GM19467 (cell line): ENCODE results near the gene UBA5.

ENCODE experiments used
- ATAC-seq: cut with Tn5 transposase; IDR thresholded peaks from one replicate; pipeline ENCODE4 v1.9.1; 2021; ENCODE audit warnings: mild to moderate bottlenecking, moderate library complexity; ENCODE audit not compliant: unreplicated experiment

UBA5 gene

DNA sequence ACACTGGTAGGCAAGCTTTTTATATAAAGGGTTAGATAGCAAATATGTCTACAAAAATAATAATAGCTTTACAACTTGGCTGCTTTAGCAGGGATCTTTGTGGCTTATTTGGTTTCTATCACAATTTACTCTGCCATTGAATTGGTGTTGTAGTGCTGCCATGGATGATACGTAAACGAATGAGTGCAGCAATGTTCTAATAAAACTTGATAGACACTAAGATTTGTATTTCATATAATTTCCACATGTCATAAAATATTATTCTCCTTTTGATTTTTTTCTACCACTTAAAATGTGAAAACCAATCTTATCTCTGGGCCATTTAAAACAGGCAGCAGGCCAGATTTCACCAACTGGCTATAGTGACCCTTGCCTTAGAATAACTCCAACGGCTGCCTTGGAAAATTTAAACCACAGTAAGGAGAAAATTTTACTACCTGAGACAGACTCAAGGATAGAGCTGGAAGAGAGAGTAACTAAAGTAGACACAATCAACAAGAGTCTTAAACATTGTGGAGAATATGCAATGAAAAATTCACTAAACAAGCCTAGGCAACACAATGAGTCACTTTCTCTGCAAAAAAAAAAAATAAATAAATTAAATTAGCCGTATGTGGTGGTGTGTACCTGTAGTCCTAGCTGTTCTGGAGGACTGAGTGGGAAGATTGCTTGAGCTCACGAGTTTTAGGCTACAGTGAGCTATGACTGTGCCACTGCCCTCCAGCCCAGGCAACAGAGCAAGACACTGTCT, 54.0 kb downstream of the UBA5 start:
- ATAC-seq: no peak

DNA sequence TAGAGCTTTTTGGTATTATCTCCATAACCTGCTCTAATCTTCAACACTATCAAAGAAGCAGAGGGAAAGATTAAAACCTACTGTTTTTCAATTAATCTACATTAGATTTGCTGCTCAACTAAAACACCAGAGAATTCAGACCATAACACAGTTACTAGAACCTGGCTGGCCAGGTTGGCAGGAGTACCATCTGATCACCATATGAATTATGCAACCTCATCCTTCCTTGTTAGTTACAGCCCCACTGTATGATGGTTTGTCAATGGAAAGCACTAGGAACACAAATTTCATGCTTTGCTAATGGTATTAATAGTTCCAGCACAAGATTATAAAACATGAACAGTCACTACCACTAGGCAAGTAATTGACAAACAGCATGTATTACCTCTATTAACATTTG, 56.2 kb downstream of the UBA5 start:
- no peak for ATAC-seq

DNA sequence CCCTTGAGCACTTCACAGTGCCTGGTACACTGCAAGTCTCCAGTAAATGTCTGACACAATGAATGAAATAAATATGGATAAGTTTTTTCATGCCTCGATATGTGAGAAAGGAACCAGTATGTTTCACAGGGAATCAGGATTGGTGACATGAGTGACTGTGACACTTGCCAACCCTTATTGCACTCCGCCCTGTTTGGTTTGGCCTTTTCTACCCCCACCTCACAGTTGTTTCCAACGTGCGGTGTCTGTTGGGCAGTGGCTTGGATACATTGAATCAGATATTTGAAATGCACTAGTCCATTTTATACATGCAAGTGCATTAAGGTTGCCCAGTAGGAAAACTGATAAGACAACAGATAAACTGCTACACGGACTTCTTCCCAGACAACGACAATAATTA, 60.1 kb downstream of the UBA5 start:
- no peak for ATAC-seq

DNA sequence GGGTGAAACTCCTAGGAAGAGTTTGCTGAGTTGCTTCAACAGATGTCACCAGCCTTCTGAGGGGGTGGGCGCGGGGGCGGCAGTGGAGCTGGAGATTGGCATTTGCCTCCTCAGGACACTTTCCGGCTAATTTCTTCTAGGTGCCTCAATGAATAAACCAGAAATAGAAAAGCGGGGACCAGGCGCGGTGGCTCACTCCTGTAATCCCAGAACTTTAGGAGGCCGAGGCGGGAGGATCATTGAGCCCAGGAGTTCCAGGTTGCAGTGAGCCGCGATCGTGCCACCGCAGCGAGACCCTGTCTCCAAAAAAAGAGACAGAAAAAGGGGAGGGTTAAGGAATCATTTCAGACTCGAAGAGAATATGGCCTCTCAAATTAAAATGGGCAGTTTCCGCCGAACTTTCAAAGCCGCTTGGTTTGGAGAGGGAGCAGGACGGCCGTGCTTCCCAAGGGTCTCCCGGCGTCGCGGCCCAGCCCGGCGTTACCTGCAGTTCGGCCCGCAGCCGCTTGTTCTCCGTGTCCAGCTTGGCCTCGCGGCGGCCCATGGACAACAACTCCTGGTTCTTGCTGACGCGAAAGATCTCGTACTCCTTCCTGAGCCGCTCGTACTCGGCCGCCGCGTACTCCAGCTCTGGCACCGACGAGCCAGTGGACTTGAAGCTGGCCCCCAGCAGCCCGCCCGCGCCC, 61.5 kb downstream of the UBA5 start:
- peak; percentile 17 for ATAC-seq

DNA sequence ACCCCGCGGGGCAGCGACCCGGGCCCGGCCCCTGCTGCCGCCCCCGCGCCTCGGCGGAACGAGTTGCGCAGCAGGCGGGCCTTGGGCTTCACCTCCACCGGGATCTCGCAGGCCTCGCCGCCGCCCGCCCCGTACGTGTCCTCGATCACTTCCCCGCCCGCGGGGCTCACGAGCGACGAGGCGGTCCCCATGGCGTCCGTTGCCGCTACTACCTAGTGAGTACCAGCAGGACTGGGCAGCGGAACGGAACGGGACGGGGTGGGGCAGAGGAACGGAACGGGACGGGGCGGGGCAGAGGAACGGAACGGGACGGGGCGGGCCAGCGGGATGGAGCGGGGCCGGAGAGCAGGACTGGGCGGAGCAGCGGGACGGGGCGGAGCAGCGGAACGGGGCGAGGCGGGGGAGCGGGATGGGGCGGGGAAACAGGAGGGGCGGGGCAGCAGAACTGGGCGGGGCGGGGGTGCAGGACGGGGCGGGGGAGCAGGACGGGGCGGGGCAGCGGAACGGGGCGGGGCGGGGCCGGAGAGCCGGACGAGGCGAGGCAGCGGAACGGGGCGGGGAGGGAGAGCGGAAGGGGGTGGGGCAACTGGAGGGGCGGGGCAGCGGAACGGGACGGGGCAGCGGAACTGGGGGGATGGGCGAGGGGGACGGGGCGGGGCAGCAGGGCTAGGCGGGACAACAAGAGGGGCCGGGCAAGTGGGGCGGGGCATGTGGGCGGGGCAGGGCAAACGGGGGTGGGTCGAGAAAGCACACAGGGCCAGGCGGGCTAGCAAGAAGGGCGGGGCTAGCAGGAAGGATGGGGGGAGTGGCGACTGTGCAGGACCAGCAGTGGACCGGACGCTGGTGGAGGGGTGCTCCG, 62.3 kb downstream of the UBA5 start, which contains the start of gene NPHP3:
Gene NPHP3 (minus strand): TSS at position 245 of the 859 bp plus-strand sequence. CDS start 54 bp downstream, at position 191.
- peak; percentile 80 for ATAC-seq

DNA sequence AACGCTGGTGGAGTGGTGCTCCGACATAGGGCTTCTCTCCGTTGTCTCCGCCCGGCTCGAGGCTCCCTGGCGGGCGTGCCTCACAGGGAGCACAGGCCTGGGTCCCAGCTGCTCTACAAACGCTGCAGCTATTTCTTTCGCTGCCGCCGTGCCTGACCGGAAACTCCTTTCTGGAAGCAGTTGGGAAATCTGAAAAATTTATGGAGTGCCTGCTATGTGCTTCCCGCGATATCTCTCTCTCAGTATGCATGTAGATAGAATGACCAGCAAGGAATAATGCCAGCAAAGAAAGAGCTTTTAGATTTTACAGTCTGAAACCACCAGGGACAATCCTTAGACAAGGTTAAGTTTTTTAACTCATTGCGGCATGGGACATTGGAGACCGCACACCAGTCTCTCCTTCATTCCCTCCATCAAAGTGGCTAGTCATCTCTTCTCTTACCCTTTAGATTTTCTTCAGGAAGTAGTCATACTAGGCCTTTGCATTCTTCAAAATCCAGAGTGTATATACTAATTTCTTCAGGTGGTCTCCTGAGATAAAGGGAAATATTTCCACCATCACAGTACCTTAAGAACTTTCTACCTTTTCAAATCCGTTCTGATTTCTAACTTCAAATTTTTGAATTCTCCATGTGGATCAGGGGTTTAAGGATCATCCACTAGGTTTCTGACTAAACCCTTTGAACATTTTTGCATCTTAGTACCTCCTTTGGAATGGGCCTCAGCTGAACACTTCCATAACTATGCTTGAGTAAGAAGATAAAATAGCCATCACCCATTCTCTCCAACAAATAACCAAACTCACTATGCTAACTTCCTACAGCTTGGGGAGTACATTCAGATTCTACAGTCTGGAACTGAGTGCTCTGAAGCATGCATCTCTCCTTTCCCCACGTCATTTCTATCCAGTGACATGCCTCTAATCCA, 63.2 kb downstream of the UBA5 start:
- ATAC-seq: no peak

DNA sequence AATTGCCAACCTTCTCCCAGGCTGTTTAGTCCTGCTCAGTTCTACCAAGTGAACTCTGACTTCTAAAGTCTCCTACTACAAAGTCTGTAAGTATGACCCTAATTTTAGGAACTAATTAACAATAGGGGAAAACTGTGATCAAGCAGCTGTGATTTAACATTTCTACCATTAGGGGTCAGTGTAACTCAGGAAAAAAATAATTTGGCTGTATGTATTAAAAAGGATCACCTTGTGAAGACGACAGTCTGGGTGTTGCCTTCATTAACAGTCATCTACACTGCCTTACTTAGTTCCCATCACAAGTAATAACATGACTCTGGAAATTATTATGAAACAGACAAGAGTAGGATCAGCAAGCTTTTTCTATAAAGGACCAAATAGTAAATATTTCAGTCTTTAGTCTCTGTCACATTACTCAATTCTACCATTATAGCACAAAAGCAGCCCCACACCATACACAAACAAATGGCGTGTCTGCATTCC, 66.3 kb downstream of the UBA5 start:
- no peak for ATAC-seq
